DMS153 treated with DMSO at 0.1 percent for 48 hours (cell line): ENCODE results near the gene ARL5C.

ENCODE experiments used
- DNase-seq: peaks from one replicate; lab custom pipeline; 2025; ENCODE audit not compliant: unreplicated experiment; lab: John Stamatoyannopoulos, UW

ARL5C gene, protein sequence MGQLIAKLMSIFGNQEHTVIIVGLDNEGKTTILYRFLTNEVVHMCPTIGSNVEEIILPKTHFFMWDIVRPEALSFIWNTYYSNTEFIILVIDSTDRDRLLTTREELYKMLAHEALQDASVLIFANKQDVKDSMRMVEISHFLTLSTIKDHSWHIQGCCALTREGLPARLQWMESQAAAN

DNA sequence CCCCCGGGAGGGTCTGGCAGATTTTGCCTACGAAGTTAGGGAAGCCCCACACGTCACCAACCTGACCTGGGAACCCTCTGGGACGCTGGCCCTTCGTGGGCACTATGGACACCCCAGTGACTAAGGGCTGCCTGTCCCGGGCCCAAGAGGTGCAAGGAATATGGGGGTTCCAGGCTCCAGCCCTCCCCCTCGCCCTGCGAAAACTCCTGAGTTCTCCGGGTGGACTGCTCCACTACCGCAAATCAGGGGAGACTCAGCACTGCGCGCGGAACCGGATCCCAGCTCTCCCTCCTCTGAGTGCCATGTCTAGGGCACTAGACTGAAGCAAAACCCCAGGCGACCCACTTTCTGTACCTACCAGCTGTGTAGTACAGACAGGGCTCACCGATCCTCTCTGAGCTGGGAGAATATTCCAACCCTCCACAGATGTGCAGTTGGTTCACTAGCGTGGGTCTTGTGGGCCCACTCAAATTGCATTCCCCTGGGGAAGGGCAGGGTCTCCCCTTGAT is at the start of gene ARL5C:
TSS of gene ARL5C (minus strand) at position 321 of the 509 bp plus-strand sequence. CDS start 401 bp downstream, outside the sequence.
- DNase-seq, result no peak

DNA sequence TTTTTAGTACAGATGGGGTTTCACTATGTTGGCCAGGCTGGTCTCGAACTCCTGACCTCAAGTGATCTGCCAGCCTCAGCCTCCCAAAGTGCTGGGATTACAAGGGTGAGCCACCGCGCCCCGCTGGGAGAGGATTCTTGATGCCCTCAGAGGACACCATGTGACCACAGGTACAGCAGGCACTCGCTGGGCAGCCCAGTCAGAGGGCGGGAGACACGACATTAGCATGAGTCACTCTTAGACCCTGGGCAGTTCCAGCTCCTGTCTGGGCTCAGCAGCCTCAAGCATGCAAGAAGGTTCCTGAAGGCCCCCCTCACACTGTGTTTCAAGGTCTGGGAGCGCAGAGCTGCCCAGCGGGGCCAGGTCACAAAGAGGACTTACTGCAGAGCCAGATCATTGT is 47.9 kb upstream of the ARL5C start:
- no peak for DNase-seq

DNA sequence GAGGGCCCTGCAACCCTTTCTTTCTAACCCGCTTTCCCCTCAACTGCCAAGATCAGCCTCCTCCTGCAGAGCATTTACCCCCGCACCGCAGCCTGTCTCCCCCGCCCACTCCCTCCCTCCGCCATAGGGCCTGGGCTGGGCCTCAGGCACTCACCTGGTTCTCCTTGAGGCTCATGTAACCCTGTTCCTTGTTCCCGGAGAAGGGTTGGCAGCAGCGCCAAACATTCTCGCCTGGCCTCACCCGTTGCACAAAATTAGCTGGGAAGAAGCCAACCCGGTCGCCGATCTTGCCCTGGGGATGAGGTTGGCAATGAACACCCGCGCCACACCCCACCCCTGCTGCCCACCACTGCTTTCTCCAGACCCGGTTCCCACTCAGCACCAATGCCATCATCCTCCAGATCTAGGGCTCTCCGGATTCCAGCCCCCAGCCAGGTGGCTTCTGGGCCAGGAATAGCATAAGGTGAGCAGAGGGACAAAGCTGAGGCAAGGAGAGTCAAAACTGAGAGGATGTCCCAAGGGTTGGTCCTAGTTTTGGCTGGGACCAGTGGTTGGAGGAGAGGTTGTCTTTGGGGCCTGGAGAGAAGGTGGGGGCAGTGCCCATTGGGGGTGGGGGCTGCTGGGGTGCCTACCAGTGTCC is 47.0 kb upstream of the ARL5C start:
- DNase-seq, result no peak

DNA sequence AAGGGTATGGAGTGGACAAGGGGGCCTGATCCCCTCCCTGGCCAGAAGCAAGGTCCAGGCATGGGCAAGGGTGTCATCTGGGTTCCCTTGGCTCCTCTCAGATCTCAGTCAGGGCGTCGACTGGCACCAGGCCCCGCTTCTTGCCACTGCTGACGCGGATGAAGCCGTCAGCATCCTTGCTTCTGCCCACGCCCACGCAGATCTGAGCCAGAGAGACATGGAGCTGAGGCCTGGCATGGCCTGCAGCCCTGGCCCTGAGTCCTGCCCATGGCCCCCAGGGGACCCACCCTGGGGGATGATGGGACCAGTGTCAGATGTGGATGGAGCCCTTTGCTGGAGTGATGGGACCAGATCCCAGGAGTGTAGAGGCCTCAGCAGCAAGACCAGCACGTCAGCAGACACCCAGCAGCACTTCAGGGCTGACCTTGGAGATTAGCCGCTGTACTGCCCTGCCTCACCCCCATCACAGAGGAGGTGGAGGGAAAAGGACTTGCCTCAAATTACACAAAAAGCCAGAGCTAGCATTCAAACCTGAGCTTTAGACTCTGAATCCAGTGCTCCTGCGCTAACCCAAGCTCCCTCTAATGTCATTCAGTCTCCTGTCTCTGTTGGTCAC is 46.3 kb upstream of the ARL5C start:
- DNase-seq, result no peak

DNA sequence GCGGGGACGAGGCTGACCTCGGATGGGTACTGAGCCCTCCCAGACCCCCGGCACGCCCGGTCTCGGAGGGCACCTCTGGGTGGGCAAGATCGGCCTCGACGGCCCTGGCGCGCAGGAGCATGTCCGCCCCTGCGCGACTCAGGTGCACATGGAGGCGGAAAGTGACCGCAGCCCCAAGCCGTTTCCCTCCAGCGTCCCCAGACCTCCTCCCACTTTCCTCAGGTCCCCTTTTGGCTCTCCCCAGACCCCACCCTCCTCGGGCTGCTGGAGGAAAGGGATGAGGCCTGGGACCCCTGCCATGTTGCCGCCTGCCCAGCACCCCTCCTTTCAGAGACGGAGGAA is 44.1 kb upstream of the ARL5C start:
- DNase-seq, result no peak

DNA sequence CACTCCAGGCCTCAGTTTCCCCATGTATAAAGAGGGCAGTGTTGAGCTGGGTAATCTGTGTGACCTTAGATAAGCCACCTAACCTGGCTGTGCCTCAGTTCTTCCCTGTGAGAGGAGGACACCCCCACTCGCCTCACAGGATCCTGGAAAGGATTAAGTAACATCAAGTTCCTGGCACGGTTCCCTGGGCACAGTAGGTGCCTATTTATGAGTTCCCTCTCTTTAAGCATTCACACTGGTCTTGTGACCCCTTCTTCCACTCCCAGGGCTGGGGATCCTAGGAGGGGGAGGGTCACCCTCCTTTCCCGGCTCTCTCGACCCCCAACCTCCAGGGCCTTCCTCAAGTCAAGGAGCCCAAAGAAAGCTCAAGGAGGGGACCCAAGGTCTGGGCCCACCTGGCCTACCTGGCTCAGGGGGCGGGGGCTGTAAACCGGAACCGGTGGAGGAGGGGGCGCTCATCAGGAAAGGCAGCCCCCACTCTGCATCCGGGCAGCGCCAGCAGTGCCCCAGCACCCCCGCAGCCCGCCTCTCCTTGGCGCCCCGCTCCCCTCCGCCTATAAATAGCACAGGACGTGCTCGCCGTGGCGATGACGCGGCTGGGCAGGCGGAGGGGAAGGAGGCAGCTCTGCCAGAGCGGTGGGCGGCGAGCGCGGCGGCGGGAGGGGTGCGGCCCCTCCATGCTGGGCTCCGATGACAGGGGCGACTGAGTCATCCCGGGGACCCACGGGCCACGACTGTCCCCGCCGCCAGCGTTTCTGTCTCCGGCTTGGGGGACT is 43.5 kb upstream of the ARL5C start:
- DNase-seq, result no peak

DNA sequence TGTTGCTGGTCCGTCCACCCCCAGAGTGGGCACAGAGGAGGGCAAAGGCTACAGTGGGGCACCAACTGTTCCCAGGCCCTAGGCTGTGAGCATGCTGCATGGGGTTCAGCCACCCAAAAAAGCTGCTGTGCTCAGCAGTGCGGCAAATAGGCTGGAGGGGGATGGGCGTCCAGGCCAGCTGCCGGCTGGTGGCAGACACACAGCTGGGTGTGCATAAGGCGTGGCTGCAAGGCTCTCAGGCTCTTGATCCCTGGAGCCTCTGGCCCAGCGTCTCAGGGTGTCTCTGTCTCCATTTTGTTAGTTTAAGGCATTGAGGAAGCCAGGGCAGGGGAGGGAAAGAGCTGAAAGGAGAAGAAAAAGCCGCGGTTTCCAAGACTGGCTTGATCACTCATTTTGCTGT is 42.9 kb upstream of the ARL5C start:
- no peak for DNase-seq

DNA sequence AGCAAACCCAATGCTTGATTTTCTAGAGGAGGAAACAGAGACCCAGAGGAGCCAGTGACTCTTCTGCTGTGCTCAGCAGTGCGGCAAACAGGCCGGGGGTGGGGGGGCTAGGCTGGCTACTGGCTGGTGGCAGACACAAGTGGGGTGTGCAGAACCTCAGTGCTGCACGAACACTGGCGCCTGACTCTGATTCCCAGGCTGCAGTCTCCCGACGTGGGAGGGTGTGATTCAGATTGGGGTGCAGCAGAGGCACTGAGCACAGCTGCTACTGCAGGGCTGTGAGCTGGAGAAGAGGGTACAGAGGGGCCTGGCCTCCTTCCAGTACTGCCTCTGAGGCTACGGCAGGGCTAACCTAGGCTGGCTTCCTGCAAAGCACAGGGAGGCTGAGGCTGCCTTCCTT is 42.2 kb upstream of the ARL5C start:
- DNase-seq, result no peak

DNA sequence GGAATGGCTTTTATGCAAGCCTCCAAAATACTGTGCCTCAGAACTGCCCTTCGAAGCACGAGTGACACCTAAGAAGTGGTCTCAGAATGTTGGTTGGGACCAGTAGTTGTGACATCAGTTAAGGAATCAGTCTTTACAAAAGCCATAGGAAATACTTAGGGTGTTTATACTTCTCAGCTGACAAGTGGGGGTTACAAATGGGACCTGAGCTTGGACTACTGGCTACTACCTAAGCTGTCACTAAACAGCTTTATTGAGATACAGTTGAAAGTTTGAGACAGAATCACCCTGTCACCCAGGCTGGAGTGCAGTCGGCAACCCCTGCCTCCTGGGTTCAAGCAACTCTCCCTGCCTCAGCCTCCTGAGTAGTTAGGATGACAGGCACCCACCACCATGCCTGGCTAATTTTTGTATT is 39.2 kb upstream of the ARL5C start:
- DNase-seq, result no peak

DNA sequence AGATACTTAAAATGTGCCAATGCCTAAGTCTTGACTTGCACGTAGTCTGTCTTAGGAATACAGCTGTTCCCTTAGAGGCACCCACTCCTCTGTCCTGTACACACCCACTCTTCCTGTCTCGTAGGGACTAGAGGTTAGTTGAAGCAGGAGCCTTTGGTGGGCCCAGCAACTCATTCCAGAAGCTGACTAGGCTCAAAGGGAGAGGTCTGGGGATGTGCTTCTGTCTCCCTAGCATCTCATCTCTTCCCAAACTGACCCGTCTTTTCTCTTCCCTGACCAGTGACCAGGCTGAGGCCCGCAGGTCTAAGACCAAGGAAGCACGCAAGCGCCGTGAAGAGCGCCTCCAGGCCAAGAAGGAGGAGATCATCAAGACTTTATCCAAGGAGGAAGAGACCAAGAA is 38.3 kb upstream of the ARL5C start:
- DNase-seq, result no peak

DNA sequence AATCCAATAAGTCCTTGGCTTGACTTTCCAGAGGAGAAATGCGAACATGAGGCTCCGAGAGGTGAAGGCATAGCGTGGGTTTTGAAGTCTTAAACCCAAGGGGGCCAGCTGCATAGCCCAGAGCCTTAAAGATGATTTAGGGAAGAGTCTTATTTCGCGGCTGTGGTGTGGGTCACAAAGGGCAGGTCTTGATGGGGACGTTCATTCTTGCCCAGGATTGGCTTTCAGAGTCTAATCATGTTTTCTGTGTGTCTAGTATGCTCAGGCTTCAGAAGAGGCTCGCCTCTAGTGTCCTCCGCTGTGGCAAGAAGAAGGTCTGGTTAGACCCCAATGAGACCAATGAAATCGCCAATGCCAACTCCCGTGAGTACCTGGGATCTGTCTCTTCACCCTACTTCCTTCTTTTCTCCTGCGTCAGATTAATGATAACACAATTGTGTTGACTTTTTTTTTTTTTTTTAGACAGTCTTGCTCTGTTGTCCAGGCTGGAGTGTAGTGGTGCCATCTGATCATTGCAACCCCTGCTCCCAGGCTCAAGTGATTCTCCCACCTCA is 35.1 kb upstream of the ARL5C start:
- no peak for DNase-seq

DNA sequence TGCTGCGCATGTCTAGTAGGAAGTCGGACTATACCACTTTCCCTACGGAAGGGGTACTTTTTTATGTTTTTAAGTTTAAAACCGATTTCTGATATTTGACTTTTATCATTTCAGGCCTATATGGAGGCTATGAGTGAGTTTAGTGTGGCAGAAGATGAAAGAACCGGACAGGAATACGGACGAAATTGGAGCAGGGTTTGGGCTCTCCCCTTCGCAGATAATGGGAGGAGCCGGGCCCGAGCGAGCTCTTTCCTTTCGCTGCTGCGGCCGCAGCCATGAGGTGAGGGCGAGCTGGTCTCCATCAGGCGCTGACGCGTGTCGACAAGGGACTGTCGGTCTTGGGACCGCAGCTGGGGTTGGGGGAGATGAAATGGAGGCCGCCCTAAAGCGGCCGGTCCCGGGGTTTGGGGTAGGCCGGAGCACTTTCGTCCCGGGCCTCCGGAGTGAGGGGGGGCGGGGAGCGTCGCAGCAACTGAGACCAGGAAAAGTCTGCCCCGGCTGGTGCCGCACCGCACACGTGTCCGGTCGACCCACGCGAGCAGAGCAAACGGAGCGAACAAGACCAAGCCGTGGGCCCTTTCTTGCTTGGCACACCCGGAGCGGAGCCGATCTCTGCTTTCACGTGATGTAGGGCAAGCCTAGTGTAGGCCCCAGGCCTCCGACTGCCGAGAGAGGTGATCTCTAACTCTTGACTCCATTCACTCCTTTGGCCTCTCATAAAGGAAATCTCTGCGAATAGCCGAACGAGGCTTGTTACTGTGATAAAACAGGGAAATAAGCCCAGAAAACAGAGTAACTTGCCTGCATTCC is 34.3 kb upstream of the ARL5C start, which contains the start of gene RPL19:
TSS of gene RPL19 (plus strand) at position 214 of the 810 bp plus-strand sequence. CDS start at position 276, 62 bp downstream.
- peak; percentile 83 for DNase-seq

DNA sequence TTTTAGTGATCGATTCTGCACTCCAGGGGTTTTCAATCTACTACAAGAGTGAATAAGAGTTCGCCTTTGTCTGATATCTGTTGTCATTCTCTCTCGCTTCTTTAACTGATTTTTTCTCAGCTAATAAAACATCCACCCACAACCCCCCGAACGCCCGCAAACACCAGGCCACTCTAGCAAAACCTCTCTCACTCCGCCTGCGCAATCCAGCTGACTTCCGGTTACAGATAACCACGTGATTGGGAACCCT is 33.8 kb upstream of the ARL5C start:
- DNase-seq, result no peak

DNA sequence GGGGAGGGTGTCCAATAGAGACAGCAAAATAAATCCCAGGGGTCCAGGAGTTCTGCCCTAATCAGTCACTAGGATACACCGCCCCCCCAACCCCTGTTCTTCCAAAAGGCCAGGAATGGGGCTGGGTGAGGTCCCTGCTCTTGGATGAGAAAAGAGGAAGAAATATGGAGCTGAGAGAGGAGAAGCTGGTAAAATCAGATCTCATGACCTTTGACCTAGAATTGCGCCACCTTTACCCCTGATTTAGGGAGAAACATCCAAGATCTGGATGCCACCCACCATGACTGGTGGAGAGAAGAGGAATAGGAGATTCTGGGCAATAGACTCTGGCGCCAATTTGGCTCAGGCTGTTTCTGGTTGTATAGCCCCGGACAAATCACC is 32.2 kb upstream of the ARL5C start:
- DNase-seq, result no peak

DNA sequence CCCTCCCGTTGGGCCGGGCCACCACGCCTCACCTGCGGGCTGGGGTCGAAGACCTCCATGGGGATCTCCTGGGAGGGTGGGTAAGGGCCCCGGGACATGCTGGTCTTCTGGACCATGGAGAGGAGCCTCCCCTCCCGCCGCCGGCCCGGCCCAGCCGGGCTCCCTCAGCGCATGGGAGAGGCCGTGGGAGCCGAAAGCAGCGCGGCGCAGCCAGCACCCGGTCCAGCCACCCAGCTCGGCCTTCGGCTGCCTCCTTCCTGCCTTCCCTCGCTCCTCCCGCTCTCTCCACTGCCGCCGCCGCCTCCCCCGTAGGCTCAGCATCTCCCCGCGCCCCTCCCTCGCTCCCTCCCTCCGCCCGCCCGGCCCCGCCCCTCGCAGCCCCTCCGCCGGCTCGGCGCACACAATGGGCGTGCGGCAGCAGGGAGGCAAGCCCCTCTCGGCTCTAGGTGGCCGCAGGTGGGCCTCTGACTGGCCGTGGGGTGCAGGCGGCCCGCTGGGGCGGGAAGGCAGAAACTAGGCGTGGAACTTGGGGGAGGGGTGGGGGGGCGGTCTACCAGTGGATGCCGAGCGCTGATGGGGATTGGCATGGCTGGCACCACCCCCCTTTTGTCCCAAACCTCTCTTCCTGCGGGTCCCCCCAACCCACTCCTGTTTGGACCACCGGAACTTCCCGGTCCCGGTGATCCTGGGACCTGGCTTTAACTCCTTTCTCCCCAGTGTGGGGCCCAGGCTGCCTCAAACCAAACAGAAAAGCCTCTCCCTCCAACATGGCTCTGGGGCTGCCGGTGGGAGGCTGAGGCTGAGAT is 31.6 kb upstream of the ARL5C start, which contains the start of gene CACNB1:
TSS of gene CACNB1 (minus strand) at position 290 of the 806 bp plus-strand sequence. CDS start at position 116, 174 bp downstream.
- peak; percentile 69 for DNase-seq

DNA sequence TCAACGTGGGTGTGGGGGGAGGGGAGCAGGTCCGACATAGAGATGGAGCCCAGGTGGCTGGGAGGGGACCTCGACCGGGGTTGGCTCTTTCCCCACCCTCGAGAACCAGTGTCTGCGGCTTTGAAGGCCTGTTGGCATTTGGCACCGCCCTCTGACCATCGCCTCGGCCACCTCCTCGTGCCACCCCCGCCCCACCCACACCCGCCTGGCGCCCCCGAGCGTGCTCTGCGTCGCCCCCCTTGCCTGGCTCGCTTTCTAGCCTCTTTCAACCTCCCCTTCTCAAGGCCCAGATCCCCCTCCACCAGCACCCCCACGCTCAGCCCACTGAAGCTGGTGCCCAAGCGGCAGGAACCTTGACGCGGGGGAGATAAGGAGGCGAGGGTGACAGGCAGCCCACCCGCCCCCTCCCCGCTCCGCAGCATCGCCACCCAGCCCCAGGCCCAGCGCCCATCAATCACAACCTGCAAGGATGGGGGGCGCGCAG is 30.9 kb upstream of the ARL5C start:
- no peak for DNase-seq

DNA sequence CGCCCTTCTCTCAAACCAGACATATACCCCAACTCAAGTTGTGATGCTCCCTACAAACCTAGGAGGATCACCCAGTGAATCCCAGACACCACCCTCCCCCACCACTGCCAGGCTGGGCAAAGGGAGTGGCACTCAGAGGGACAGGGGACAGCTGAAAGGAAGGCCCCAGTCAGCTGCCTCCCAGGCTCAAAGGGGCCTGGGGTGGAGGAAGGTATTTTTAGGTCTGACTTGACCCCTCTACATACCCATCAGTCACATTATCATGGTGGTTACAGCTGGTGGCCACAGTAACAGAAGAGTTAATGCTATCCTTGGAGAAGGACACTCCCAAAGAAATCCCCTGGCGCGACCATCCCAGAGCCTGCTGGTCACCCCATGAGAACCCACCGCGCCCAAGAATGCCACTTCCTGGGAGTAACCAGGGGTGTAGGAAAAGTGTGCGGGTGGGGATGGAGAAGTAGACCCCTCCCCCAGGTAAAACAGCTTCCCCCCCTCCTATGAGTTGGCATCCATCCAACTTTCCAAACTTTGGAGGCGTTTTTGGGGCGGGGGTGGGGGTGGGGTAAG is 30.4 kb upstream of the ARL5C start:
- DNase-seq, result no peak

DNA sequence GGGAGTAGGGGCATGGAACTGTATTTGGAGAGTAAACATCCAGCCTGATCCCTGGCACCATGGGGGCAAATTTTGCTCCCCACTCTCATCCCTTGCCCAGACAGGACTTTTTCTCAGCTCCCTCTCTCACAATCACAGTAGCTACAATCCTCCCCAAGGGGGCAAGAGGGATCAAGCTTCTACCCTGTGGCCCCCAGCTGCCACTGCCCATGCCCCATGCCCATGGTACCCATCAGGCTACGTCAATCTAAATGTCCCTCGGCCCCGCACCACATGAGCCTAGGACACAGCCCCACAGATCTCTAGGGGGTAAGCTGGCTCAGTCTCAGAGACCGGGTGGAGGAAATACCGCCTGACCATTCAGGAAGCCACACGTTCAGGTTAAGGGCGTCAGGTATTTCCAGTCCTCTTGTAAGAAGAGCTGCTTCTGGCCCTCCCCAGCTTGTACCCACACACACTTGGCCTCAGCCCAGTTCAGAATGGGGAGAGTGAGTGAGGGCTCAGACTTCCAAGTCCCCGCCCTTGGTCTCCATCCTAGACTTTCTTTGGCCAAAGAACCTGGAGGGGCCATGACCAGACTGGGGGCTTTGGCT is 29.7 kb upstream of the ARL5C start:
- DNase-seq, result no peak

DNA sequence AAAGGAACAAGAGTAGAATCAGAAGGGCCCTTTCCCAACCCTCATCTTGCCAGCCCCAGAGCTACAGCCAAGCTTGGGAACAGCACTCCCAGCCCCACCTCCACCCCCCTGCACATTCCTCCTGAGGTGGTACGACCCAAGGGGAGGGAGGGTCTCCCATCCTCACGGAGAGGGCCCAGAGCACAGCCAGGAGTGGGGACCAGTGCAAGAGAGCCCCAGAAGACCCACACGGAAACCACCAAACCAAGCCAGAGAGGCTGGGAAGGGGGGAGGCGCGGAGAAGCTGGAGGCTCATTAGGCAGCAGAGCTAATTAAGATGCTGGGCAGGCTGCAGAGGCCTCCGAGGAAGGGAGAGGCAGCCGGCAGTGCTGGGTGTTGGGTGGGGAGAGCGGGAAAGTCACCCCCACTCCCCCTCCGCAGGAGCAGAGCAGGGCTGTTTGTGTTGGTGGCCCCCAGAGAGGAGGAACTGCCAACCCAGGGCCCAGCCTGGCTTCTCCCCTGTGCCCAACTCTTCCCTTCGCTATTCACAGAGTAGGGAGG is 29.1 kb upstream of the ARL5C start:
- no peak for DNase-seq
